Testis (tissue), 3 donors: ENCODE measurements around the gene ZFP3. TPM values are rescaled to one million over a fixed set of nuclear protein-coding genes. Genes with fewer than 3 reads are reported as not detected.
"Not testable (repeated sequence)": the region's sequence is repeated elsewhere in the genome, so short reads cannot be mapped to it uniquely, and the experiment has no call there.

Experiments used
- DNase-seq: peaks from one replicate; pipeline ENCODE4 v3.0.0-alpha.2; 2019
- H3K27ac ChIP-seq, 2 donors: fragments of 200-600 bp; sonication (generic); one replicate each; pipeline ENCODE4 v1.5.1; 2019
- H3K27me3 ChIP-seq: fragments of 200-600 bp; sonication (generic); one replicate; pipeline ENCODE4 v1.5.1; 2019
- H3K36me3 ChIP-seq: fragments of 200-600 bp; sonication (generic); one replicate; pipeline ENCODE4 v1.5.1; 2017; ENCODE audit warnings: low read depth; ENCODE audit errors: missing control alignments
- H3K4me1 ChIP-seq: fragments of 200-600 bp; sonication (generic); one replicate; pipeline ENCODE4 v1.5.1; 2019
- H3K4me3 ChIP-seq, 2 donors: fragments of 200-600 bp; sonication (generic); one replicate each; pipeline ENCODE4 v1.5.1; 2017 to 2019
- H3K9me3 ChIP-seq: fragments of 200-600 bp; sonication (generic); one replicate; pipeline ENCODE4 v1.5.1; 2017
- CTCF ChIP-seq, 3 experiments: fragments of 450-650 bp in 2 of 3; fragments of 200-600 bp in 1 of 3; sonication (generic) in 1 of 3; IDR thresholded peaks; one replicate each; pipeline ENCODE4 v1.5.1; 2016 to 2019; ENCODE audit warnings: antibody characterized with exemption in 3 of 3, mild to moderate bottlenecking in 2 of 3, moderate library complexity in 1 of 3
- POLR2A ChIP-seq: fragments of 450-650 bp; IDR thresholded peaks from one replicate; pipeline ENCODE4 v1.6.1; 2017; ENCODE audit warnings: antibody characterized with exemption, mild to moderate bottlenecking, moderate library complexity
- WGBS, 2 donors: methylation state at CpG; one replicate each; pipeline ENCODE4 v1.1.5; 2018; 5-methylcytosine and 5-hydroxymethylcytosine counted together
- intact Hi-C: fragments of 100-400 bp; cut with DNase I; formaldehyde crosslinking; loops from one replicate; pipeline ENCODE4 v1.15.1; 2023; ENCODE audit warnings: low total_unique reads
- polyA plus RNA-seq: library from polyadenylated mRNA; stranded (reverse); fragments of 350-450 nt; fragmentation: Illumina TruSeq; extraction: RNeasy Lipid Tissue Mini Kit (QIAGEN cat#74804); gene quantifications from one replicate; pipeline ENCODE4 v1.2.3, GENCODE V29; 2014; ENCODE audit warnings: low read depth, low replicate concordance; ENCODE audit not compliant: insufficient read depth
- total RNA-seq, 2 donors: library from RNA; depleted of rRNA; stranded (reverse); fragments of >200 nt; gene quantifications; one replicate each; pipeline ENCODE4 v1.2.3, GENCODE V29; 2016

ZFP3 gene
- total and polyA plus RNA-seq, 3 donors from 2014 or later, result 4.6 to 7.2 (median 6.4) TPM

- no peak for TF ChIP-seq CTCF (IDR thresholded peaks at IDR 0.05)
- no peak for TF ChIP-seq POLR2A
- no peak overlapping the region for H3K27ac ChIP-seq
- no peaks in the 10 kb centered on the region for H3K9me3 ChIP-seq
- H3K4me3 ChIP-seq, result no peak overlapping the region
- H3K4me1 ChIP-seq, result no peaks in the 10 kb centered on the region
- intact Hi-C loops, result no loop called here
- no peaks in the 10 kb centered on the region for H3K36me3 ChIP-seq
- WGBS, 2 donors, result 58 to 75% methylated on average over 4 of the region's 4 CpGs
- H3K27me3 ChIP-seq, result no peaks in the 10 kb centered on the region
- DNase-seq, result no peak
These were observed 8.5 kb upstream of the ZFP3 start for GRCh38 chr17:5069724-5070123.

GRCh38 chr17:5075472-5075871, 2.8 kb upstream of the ZFP3 start:
- intact Hi-C loops, H3K27ac ChIP-seq, H3K27me3 ChIP-seq, H3K36me3 ChIP-seq, H3K9me3 ChIP-seq, H3K4me3 ChIP-seq, DNase-seq, H3K4me1 ChIP-seq: not testable (repeated sequence)
- WGBS, 2 donors, result 83% methylated on average over 4 to 5 of the region's 5 CpGs

- peak overlapping the region; percentile 58 to 83 for H3K27ac ChIP-seq
- H3K4me3 ChIP-seq, result peak overlapping the region; percentile 76 to 86
- H3K4me1 ChIP-seq, H3K9me3 ChIP-seq, H3K27me3 ChIP-seq, DNase-seq, intact Hi-C loops, H3K36me3 ChIP-seq: not testable (repeated sequence)
- 43 to 67% methylated on average over 24 of the region's 24 CpGs for WGBS, 2 donors
These were observed 992 bp upstream of the ZFP3 start for GRCh38 chr17:5077275-5077674.

- no peaks in the 10 kb centered on the region for H3K27me3 ChIP-seq
- H3K4me1 ChIP-seq, result peaks cover 6% of the 10 kb centered on the region
- intact Hi-C loops, result no loop called here
- 3 to 5% methylated on average over 14 of the region's 14 CpGs for WGBS, 2 donors
- peak overlapping the region; percentile 76 to 86 for H3K4me3 ChIP-seq
- DNase-seq, result no peak
- H3K9me3 ChIP-seq, result no peaks in the 10 kb centered on the region
- TF ChIP-seq CTCF (IDR thresholded peaks at IDR 0.05) (no peak), POLR2A (no peak)
- H3K36me3 ChIP-seq, result no peaks in the 10 kb centered on the region
- H3K27ac ChIP-seq, result peak overlapping the region; percentile 58 to 83
These were observed 524 bp upstream of the ZFP3 start for GRCh38 chr17:5077781-5078105.

GRCh38 chr17:5080591-5080990, 2.3 kb downstream of the ZFP3 start:
- Histone ChIP-seq H3K4me3 (no peak overlapping the region), H3K27ac (no peak overlapping the region), H3K4me1 (peaks cover 6% of the 10 kb centered on the region), H3K36me3 (no peaks in the 10 kb centered on the region), H3K9me3 (no peaks in the 10 kb centered on the region), H3K27me3 (no peaks in the 10 kb centered on the region)
- 88 to 95% methylated on average over 3 of the region's 3 CpGs for WGBS, 2 donors
- TF ChIP-seq CTCF (IDR thresholded peaks at IDR 0.05) (no peak), POLR2A (no peak)
- intact Hi-C loops, result no loop called here
- no peak for DNase-seq

GRCh38 chr17:5092218-5093010, 14.1 kb downstream of the ZFP3 start:
- H3K27ac ChIP-seq, result no peak overlapping the region
- H3K4me1 ChIP-seq, result no peaks in the 10 kb centered on the region
- intact Hi-C loops, result no loop called here
- WGBS, 2 donors, result 96% methylated on average over 6 of the region's 6 CpGs
- no peak for DNase-seq
- no peaks in the 10 kb centered on the region for H3K9me3 ChIP-seq
- TF ChIP-seq CTCF (IDR thresholded peaks at IDR 0.05), result no peak
- no peak for TF ChIP-seq POLR2A
- H3K4me3 ChIP-seq, result no peak overlapping the region
- no peaks in the 10 kb centered on the region for H3K27me3 ChIP-seq
- H3K36me3 ChIP-seq, result no peaks in the 10 kb centered on the region
